GM12801 (cell line): Measurements from ENCODE around the gene PSMD6.

Experiments
- TF ChIP-seq, protein P1 (sequence below): IDR thresholded peaks from one replicate; pipeline ENCODE4 v1.5.1; 2011; ENCODE audit warnings: control low read depth; ENCODE audit not compliant: insufficient read length; ENCODE audit errors: extremely low read depth

The PSMD6 gene

GRCh38 chr3:64023187-64023860 is at the start of gene PSMD6:
TSS of gene PSMD6 (minus strand) at chr3:64023494. CDS start at chr3:64023419, 75 bp downstream.
- TF ChIP-seq, protein P1, sequence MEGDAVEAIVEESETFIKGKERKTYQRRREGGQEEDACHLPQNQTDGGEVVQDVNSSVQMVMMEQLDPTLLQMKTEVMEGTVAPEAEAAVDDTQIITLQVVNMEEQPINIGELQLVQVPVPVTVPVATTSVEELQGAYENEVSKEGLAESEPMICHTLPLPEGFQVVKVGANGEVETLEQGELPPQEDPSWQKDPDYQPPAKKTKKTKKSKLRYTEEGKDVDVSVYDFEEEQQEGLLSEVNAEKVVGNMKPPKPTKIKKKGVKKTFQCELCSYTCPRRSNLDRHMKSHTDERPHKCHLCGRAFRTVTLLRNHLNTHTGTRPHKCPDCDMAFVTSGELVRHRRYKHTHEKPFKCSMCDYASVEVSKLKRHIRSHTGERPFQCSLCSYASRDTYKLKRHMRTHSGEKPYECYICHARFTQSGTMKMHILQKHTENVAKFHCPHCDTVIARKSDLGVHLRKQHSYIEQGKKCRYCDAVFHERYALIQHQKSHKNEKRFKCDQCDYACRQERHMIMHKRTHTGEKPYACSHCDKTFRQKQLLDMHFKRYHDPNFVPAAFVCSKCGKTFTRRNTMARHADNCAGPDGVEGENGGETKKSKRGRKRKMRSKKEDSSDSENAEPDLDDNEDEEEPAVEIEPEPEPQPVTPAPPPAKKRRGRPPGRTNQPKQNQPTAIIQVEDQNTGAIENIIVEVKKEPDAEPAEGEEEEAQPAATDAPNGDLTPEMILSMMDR = peak; percentile 88

GRCh38 chr3:64072126-64072525 is 48.8 kb upstream of the PSMD6 start:
- TF ChIP-seq, protein P1 = no peak

DNA sequence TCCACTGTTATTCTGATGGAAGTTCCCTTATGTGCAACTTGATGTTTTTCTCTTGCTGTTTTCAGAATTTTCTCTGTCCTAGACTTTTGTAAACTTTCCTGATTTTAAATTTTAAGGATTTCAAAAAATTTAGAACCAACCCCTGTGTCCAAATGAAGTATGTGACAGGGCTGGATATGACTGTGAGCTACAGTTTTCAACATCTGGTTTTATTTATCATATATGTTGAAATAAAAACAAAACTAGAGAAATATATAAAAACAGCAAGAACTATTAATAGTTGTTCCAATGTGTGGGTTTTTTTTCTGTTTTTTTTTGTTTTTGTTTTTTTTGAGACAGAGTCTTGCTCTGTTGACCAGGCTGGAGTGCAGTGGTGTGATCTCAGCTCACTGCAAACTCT is 47.4 kb upstream of the PSMD6 start:
- TF ChIP-seq, protein P1 = no peak

- TF ChIP-seq, protein P1 = no peak
Observed at GRCh38 chr3:64067506-64068346, 44.4 kb upstream of the PSMD6 start.

GRCh38 chr3:64064804-64065203 is 41.5 kb upstream of the PSMD6 start:
- TF ChIP-seq, protein P1 = no peak

GRCh38 chr3:64063983-64064438 is 40.7 kb upstream of the PSMD6 start:
- TF ChIP-seq, protein P1 = no peak

DNA sequence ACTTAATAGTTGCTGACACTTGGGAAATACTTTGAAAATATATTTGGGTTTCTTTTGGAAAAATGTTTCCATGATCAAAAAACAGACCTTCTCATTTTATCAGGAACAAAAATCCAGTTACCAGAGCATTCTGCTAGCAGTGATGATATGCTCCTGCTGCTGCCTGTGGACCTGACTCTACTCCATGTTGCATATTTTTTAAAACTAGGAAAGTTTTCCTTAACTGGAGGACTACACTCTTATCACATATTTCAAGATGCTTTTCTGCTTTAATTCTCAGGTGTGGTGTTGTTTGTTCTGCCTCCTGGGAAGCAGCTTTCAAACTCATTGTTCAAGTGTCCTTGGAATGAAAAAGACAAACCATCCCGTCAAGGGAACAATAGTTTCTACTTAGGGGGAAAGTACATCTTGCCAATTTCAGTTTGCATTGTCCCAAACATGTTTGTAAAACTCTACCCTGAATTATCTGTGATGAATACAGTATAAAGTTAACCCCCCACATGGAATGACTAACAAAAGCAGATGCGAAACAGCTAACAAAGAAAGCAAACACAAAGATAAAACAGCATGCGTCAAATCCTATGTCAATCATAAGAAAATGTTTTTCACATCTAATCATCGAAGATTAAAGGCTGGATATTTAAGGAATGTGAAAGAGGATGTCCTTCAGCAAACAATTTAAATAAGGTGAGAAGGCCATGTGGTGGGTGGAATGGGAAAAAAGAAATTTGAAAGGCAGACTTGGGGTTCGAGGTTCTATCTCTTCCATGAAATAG is 40.1 kb upstream of the PSMD6 start:
- TF ChIP-seq, protein P1 = no peak
